AG09309 (cell line): Measurements from ENCODE around the gene PLA2G5.

ENCODE experiments used
- DNase-seq: peaks from one replicate; pipeline ENCODE4 v3.0.0-alpha.2; 2010; ENCODE audit warnings: low read depth
- H3K4me3 ChIP-seq: 2 replicates; pipeline ENCODE4 v1.5.1; 2011; ENCODE audit warnings: mild to moderate bottlenecking, low read depth, low read length, moderate library complexity; ENCODE audit not compliant: control insufficient read depth
- CTCF ChIP-seq: IDR thresholded peaks from 2 replicates; pipeline ENCODE4 v1.5.1; 2011; ENCODE audit warnings: mild to moderate bottlenecking, low read depth, low read length, inconsistent platforms; ENCODE audit not compliant: insufficient read depth, control insufficient read depth; ENCODE audit errors: missing control alignments

PLA2G5 gene

DNA sequence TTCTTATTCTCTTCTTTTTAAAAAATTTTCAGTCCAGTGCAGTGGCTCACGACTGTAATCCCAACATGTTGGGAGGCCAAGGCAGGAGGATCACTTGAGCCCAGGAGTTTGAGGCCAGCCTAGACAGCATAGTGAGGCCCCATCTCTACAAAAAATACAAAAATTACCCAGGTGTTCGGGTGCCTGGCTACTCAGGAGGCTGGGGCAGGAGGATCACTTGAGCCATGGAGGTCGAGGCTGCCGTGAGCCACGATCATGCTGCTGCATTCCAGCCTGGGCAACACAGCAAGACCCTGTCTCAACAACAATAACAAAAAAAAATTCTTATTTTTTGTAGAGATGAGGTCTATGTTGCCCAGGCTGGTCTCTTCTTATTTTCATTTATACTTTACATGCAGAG lies 41.5 kb downstream of the PLA2G5 start:
- H3K4me3 ChIP-seq = no peak overlapping the region
- no peak for TF ChIP-seq CTCF
- DNase-seq = no peak

- no peak for DNase-seq
- no peak for TF ChIP-seq CTCF
- H3K4me3 ChIP-seq = no peak overlapping the region
Measured at GRCh38 chr1:20112279-20113000, 42.4 kb downstream of the PLA2G5 start.

DNA sequence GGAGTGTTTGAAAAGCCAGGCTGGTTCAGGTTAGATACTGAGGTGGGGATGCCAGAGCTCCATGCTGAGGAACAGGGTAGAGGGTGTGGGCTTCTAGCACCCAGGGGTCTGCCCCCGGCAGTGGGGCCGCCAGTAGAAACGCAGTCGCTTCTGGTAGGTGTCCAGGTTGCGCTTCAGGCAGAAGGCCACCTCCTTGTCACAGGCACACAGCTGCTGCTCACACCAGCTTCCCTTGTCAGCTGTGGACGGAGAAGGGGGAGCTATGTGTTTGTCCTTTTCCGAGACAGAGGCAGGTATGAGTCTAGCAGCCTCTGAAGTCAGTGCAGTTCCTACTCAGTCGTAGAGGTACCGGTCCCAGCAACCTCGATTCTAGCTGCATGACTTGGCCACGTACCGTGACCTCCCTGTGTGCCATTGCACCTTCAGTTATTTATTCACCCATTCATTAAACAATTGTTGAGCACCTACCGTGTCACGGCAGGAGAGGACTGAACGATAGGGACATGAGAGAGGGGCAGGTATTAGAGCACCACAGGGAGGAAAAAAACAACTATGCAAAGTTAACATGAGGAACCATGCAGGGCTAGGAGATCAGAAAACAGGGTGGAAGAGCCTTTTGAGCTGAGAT lies 44.1 kb downstream of the PLA2G5 start:
- H3K4me3 ChIP-seq = no peak overlapping the region
- no peak for DNase-seq
- no peak for TF ChIP-seq CTCF

GRCh38 chr1:20115479-20115878 lies 45.5 kb downstream of the PLA2G5 start:
- TF ChIP-seq CTCF = no peak

GRCh38 chr1:20115916-20116315 lies 45.9 kb downstream of the PLA2G5 start:
- H3K4me3 ChIP-seq = no peak overlapping the region
- no peak for DNase-seq
- no peak for TF ChIP-seq CTCF

More at GRCh38 chr1:20115479-20115878, 45.5 kb downstream of the PLA2G5 start:
- H3K4me3 ChIP-seq = no peak overlapping the region
- DNase-seq = no peak

GRCh38 chr1:20117236-20117635 lies 47.2 kb downstream of the PLA2G5 start:
- DNase-seq = no peak
- H3K4me3 ChIP-seq = no peak overlapping the region
- no peak for TF ChIP-seq CTCF

DNA sequence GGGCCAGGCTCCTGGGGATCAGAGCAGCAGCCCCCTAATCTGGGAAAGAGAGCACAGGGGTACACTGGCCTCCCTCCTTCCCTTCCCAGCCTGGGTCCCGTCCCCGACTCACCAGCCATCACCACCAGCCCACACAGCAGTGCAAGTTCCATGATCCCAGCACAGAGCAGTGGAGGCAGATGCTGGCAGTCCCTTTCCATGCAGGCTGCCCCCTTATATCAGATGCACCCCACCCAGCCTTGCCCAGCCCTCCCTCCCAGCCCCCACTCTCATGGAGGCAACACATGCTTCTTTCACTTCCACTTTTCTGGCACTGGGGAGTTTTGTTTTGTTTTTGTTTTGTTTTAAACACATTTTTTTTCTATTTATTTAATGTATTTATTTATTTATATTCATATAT lies 49.4 kb downstream of the PLA2G5 start, which contains the start of gene PLA2G2D:
PLA2G2D (minus strand) TSS at position 190 of the 400 bp plus-strand sequence; CDS start at position 152, 38 bp downstream.
- no peak for DNase-seq
- H3K4me3 ChIP-seq = no peak within 1 kb of the TSS
- TF ChIP-seq CTCF = no peak
